Stomach (tissue), 9 donors: Measurements from ENCODE around the gene SLC7A14. TPM values are rescaled to one million over a fixed set of nuclear protein-coding genes. Genes with fewer than 3 reads are reported as not detected.

Experiments used
- DNase-seq, 2 donors: peaks; one replicate each; pipeline versions ENCODE4 v3.0.0 to v3.0.0-alpha.2; 2013 to 2019
- H3K27ac ChIP-seq, 5 donors: fragments of 200-600 bp in 4 of 5; sonication (generic) in 4 of 5; one replicate each; pipeline ENCODE4 v1.5.1; 2013 to 2019; ENCODE audit warnings: mild to moderate bottlenecking in 1 of 5, moderate library complexity in 1 of 5
- H3K27me3 ChIP-seq, 3 donors: fragments of 200-600 bp; sonication (generic); one replicate each; pipeline ENCODE4 v1.5.1; 2017 to 2019; ENCODE audit warnings: mixed run types in 1 of 3
- H3K36me3 ChIP-seq, 4 donors: fragments of 200-600 bp; sonication (generic); 1 replicate in 3 of 4; 2 replicates in 1 of 4; pipeline ENCODE4 v1.5.1; 2016 to 2019
- H3K4me1 ChIP-seq, 4 donors: fragments of 200-600 bp; sonication (generic); one replicate each; pipeline ENCODE4 v1.5.1; 2016 to 2019
- H3K4me3 ChIP-seq, 4 donors: fragments of 200-600 bp; sonication (generic) in 3 of 4; one replicate each; pipeline ENCODE4 v1.5.1; 2016 to 2019; ENCODE audit warnings: mild to moderate bottlenecking in 1 of 4
- H3K9me3 ChIP-seq, 4 donors: fragments of 200-600 bp; sonication (generic); one replicate each; pipeline ENCODE4 v1.5.1; 2016 to 2019
- CTCF ChIP-seq, 7 experiments: fragments of 450-650 bp in 4 of 7; fragments of 200-600 bp in 3 of 7; sonication (generic) in 3 of 7; IDR thresholded peaks; one replicate each; pipeline ENCODE4 v1.5.1; 2016 to 2019; ENCODE audit warnings: antibody characterized with exemption in 7 of 7, control low read depth in 2 of 7, mild to moderate bottlenecking in 1 of 7
- EP300 ChIP-seq: sonication (generic); formaldehyde crosslinking; IDR thresholded peaks from one replicate; pipeline ENCODE4 v1.6.1; 2017; ENCODE audit warnings: antibody characterized with exemption
- POLR2A ChIP-seq, 4 donors: fragments of 450-650 bp; IDR thresholded peaks; one replicate each; pipeline ENCODE4 v1.6.1; 2016; ENCODE audit warnings: antibody characterized with exemption in 4 of 4, control low read depth in 2 of 4, mild to moderate bottlenecking in 1 of 4, moderate library complexity in 1 of 4
- POLR2AphosphoS5 ChIP-seq, 3 donors: sonication (generic); formaldehyde crosslinking; IDR thresholded peaks; one replicate each; pipeline ENCODE4 v1.6.1; 2016; ENCODE audit warnings: antibody characterized with exemption in 3 of 3
- WGBS, 5 donors: extraction: QIAGEN DNeasy Blood & Tissue Kit in 3 of 5; methylation state at CpG; one replicate each; pipeline versions ENCODE4 v1.1.5 to v1.1.7; 2013 to 2018; 5-methylcytosine and 5-hydroxymethylcytosine counted together
- intact Hi-C: fragments of 100-400 bp; cut with DNase I; formaldehyde crosslinking; loops from one replicate; pipeline ENCODE4 v1.15.1; 2023; ENCODE audit warnings: low total_unique reads
- polyA plus RNA-seq, 3 donors: library from polyadenylated mRNA; stranded (reverse); fragments of 200-250 nt; gene quantifications; one replicate each; pipeline ENCODE4 v1.2.3, GENCODE V29; 2013
- total RNA-seq, 5 donors: library from RNA; depleted of rRNA; stranded (reverse); fragments of >200 nt; gene quantifications; one replicate each; pipeline versions ENCODE4 v1.1.0 to v1.2.3, GENCODE V29; 2014 to 2016
- donor health status: healthy with polysubstance abuse.
- donor health status: Bipolar disorder and iron deficiency.
- donor health status: healthy.

Gene SLC7A14
- total and polyA plus RNA-seq, 8 donors, result 0.10 to 2.4 (median 0.43) TPM; not detected in 5

GRCh38 chr3:170506556-170506955, 79.3 kb downstream of the SLC7A14 start:
- peaks cover 0 to 10% (median 0%) of the 10 kb centered on the region in 4 donors for H3K4me1 ChIP-seq
- DNase-seq, result peak in 1 of 2 donors; percentile 54
- intact Hi-C loops, result no loop called here
- no peak overlapping the region for H3K4me3 ChIP-seq
- no peaks in the 10 kb centered on the region for H3K27me3 ChIP-seq
- WGBS, 5 donors, result 3 to 15% (median 8%) methylated on average over 2 of the region's 2 CpGs
- TF ChIP-seq POLR2AphosphoS5 (IDR thresholded peaks at IDR 0.05), result peak in 1 of 3 donors; percentile 60
- no peak for TF ChIP-seq EP300
- peak overlapping the region in 1 of 5 donors; percentile 10 for H3K27ac ChIP-seq
- no peaks in the 10 kb centered on the region for H3K36me3 ChIP-seq
- no peaks in the 10 kb centered on the region for H3K9me3 ChIP-seq

- intact Hi-C loops, result no loop called here
- no peaks in the 10 kb centered on the region for H3K36me3 ChIP-seq
- no peak for TF ChIP-seq EP300
- TF ChIP-seq POLR2AphosphoS5 (IDR thresholded peaks at IDR 0.05), result no peak
- TF ChIP-seq POLR2A (IDR thresholded peaks at IDR 0.05), result no peak
- peak in 1 of 2 donors; percentile 43 for DNase-seq
- H3K27ac ChIP-seq, result no peak overlapping the region
- H3K4me1 ChIP-seq, result peaks cover 0 to 9% (median 0%) of the 10 kb centered on the region in 4 donors
- no peak overlapping the region for H3K4me3 ChIP-seq
- no peaks in the 10 kb centered on the region for H3K27me3 ChIP-seq
- no peaks in the 10 kb centered on the region for H3K9me3 ChIP-seq
- WGBS, 5 donors, result 4 to 24% (median 13%) methylated on average over 1 of the region's 1 CpG
Observed at GRCh38 chr3:170502297-170502696, 83.6 kb downstream of the SLC7A14 start.

GRCh38 chr3:170500995-170501394, 84.9 kb downstream of the SLC7A14 start:
- no peaks in the 10 kb centered on the region for H3K4me1 ChIP-seq
- 79 to 95% (median 92%) methylated on average over 7 of the region's 7 CpGs for WGBS, 5 donors
- DNase-seq, result no peak
- no peaks in the 10 kb centered on the region for H3K36me3 ChIP-seq
- H3K9me3 ChIP-seq, result no peaks in the 10 kb centered on the region
- intact Hi-C loops, result no loop called here
- no peak overlapping the region for H3K27ac ChIP-seq
- TF ChIP-seq POLR2A (IDR thresholded peaks at IDR 0.05) (no peak), EP300 (no peak), CTCF (IDR thresholded peaks at IDR 0.05) (no peak), POLR2AphosphoS5 (IDR thresholded peaks at IDR 0.05) (no peak)
- no peak overlapping the region for H3K4me3 ChIP-seq
- H3K27me3 ChIP-seq, result no peaks in the 10 kb centered on the region

- H3K27me3 ChIP-seq, result no peaks in the 10 kb centered on the region
- no peaks in the 10 kb centered on the region for H3K4me1 ChIP-seq
- no peak overlapping the region for H3K27ac ChIP-seq
- no peaks in the 10 kb centered on the region for H3K36me3 ChIP-seq
- intact Hi-C loops, result no loop called here
- TF ChIP-seq POLR2AphosphoS5 (IDR thresholded peaks at IDR 0.05) (no peak), CTCF (IDR thresholded peaks at IDR 0.05) (no peak), POLR2A (IDR thresholded peaks at IDR 0.05) (no peak)
- WGBS, 5 donors, result 87 to 90% (median 88%) methylated on average over 2 of the region's 2 CpGs
- H3K9me3 ChIP-seq, result no peaks in the 10 kb centered on the region
- DNase-seq, result no peak
- no peak overlapping the region for H3K4me3 ChIP-seq
Observed at GRCh38 chr3:170500462-170500861, 85.4 kb downstream of the SLC7A14 start.

GRCh38 chr3:170499562-170500156, 86.2 kb downstream of the SLC7A14 start:
- intact Hi-C loops, result no loop called here
- Histone ChIP-seq H3K4me1 (no peaks in the 10 kb centered on the region), H3K27me3 (no peaks in the 10 kb centered on the region), H3K36me3 (no peaks in the 10 kb centered on the region), H3K27ac (no peak overlapping the region), H3K9me3 (no peaks in the 10 kb centered on the region), H3K4me3 (no peak overlapping the region)
- TF ChIP-seq POLR2AphosphoS5 (IDR thresholded peaks at IDR 0.05) (no peak), CTCF (IDR thresholded peaks at IDR 0.05) (peak in 5 of 7 experiments; percentile 17 to 48 (median 37))
- peak; percentile 42 to 66 for DNase-seq
- WGBS, 5 donors, result 33 to 53% (median 45%) methylated on average over 3 of the region's 3 CpGs
